GM19099 (cell line): ENCODE measurements around the gene LYVE1.

Experiments used
- POLR2A ChIP-seq: IDR thresholded peaks from 3 replicates; pipeline ENCODE4 v1.6.1; 2011; ENCODE audit warnings: low read depth; ENCODE audit not compliant: insufficient read length; ENCODE audit errors: extremely low read depth

Gene LYVE1

GRCh38 chr11:10600570-10601248, 32.2 kb upstream of the LYVE1 start:
- TF ChIP-seq POLR2A: no peak

- TF ChIP-seq POLR2A: no peak
Observed at GRCh38 chr11:10599388-10600175, 31.1 kb upstream of the LYVE1 start.

- no peak for TF ChIP-seq POLR2A
Observed at GRCh38 chr11:10598816-10599215, 30.4 kb upstream of the LYVE1 start.

- TF ChIP-seq POLR2A: no peak
Observed at GRCh38 chr11:10597877-10598351, 29.4 kb upstream of the LYVE1 start.

GRCh38 chr11:10594407-10594806, 25.9 kb upstream of the LYVE1 start:
- TF ChIP-seq POLR2A: no peak

- no peak for TF ChIP-seq POLR2A
Observed at GRCh38 chr11:10592331-10592730, 23.9 kb upstream of the LYVE1 start.

- no peak for TF ChIP-seq POLR2A
Observed at GRCh38 chr11:10591741-10592140, 23.3 kb upstream of the LYVE1 start.

- TF ChIP-seq POLR2A: no peak
Observed at GRCh38 chr11:10590218-10590915, 21.9 kb upstream of the LYVE1 start.

GRCh38 chr11:10588904-10589303, 20.4 kb upstream of the LYVE1 start:
- no peak for TF ChIP-seq POLR2A

- no peak for TF ChIP-seq POLR2A
Observed at GRCh38 chr11:10587995-10588394, 19.5 kb upstream of the LYVE1 start.

GRCh38 chr11:10587388-10587787, 18.9 kb upstream of the LYVE1 start:
- no peak for TF ChIP-seq POLR2A

- TF ChIP-seq POLR2A: no peak
Observed at GRCh38 chr11:10584071-10584501, 15.6 kb upstream of the LYVE1 start.

- no peak for TF ChIP-seq POLR2A
Observed at GRCh38 chr11:10581481-10582019, 13.1 kb upstream of the LYVE1 start.

- no peak for TF ChIP-seq POLR2A
Observed at GRCh38 chr11:10580623-10581022, 12.2 kb upstream of the LYVE1 start.

GRCh38 chr11:10579700-10580099, 11.2 kb upstream of the LYVE1 start:
- no peak for TF ChIP-seq POLR2A
